HepG2 (cell line): ENCODE measurements around the gene CES2. TPM values are rescaled to one million over a fixed set of nuclear protein-coding genes. Genes with fewer than 3 reads are reported as not detected.

ENCODE experiments used
- ATAC-seq: fragments of 200-7000 bp; cut with Tn5 transposase; 3 replicates; pipeline ENCODE4 v1.9.1; 2020; ENCODE audit warnings: mild to moderate bottlenecking, moderate library complexity
- BruUV-seq: library from RNA; stranded (reverse); fragments of 400-500 nt; replicated peaks from 2 replicates; lab custom pipeline; 2021; lab: Mats Ljungman, UMichigan
- CTCF ChIA-PET: fragments of 300-600 bp; formaldehyde crosslinking; extraction: SDS; loops from one replicate; lab custom pipeline; 2021; ENCODE audit warnings: low total read pairs, inconsistent platforms, low intra/inter-chr PET ratio; lab: Yijun Ruan, JAX
- POLR2A ChIA-PET: fragments of 350-600 bp; sonication (Branson Sonifier 250); formaldehyde crosslinking; loops from one replicate; lab custom pipeline; 2020; ENCODE audit warnings: antibody characterized with exemption, inconsistent platforms; lab: Yijun Ruan, JAX
- DNase-seq: peaks from one replicate; pipeline ENCODE4 v3.0.0-alpha.2; 2015; ENCODE audit warnings: low spot score
- FAIRE-seq: peaks from 3 replicates; lab custom pipeline; 2011; peaks lifted over from hg19 to GRCh38; lab: Jason Lieb, UNC
- H2AFZ ChIP-seq: one replicate; pipeline ENCODE4 v1.6.1; 2011; ENCODE audit warnings: low read length, inconsistent platforms
- H3K27ac ChIP-seq: fragments of 300-600 bp; 3 replicates; pipeline ENCODE4 v1.8.0; 2011; ENCODE audit warnings: mixed run types, mild to moderate bottlenecking, mixed read lengths, low read length, inconsistent platforms; ENCODE audit not compliant: insufficient read depth; ENCODE audit errors: extremely low read length
- H3K27me3 ChIP-seq, 2 experiments: fragments of 200-600 bp in 1 of 2; 2 replicates in 1 of 2; 3 replicates in 1 of 2; pipeline versions ENCODE4 v1.6.0 to v1.8.0; 2011; ENCODE audit warnings: low read length in 2 of 2, mild to moderate bottlenecking in 2 of 2, moderate library complexity in 2 of 2, inconsistent platforms in 1 of 2; ENCODE audit not compliant: insufficient read depth in 2 of 2, control insufficient read depth in 1 of 2
- H3K36me3 ChIP-seq, 2 experiments: fragments of 200-600 bp in 1 of 2; replicated peaks in 1 of 2; 2 replicates in 1 of 2; 3 replicates in 1 of 2; pipeline versions ENCODE4 v1.5.1 to v1.8.0; 2011; ENCODE audit warnings: low read length in 2 of 2, inconsistent platforms in 1 of 2; ENCODE audit not compliant: insufficient read depth in 2 of 2, control insufficient read depth in 1 of 2
- H3K4me1 ChIP-seq: 2 replicates; pipeline ENCODE4 v1.5.1; 2012; ENCODE audit warnings: low read length, inconsistent platforms; ENCODE audit not compliant: insufficient read depth
- H3K4me2 ChIP-seq: 2 replicates; pipeline ENCODE4 v1.6.0; 2011; ENCODE audit warnings: low read depth, low read length, inconsistent platforms
- H3K4me3 ChIP-seq, 3 experiments: fragments of 200-600 bp in 1 of 3; sonication (generic), shearing (Covaris generic) in 1 of 3; replicated peaks in 1 of 3; 2 replicates each; pipeline ENCODE4 v1.5.1; 2011 to 2016; ENCODE audit warnings: low read length in 3 of 3, inconsistent platforms in 2 of 3, low read depth in 2 of 3, mild to moderate bottlenecking in 2 of 3, control low read depth in 1 of 3, mixed read lengths in 1 of 3; ENCODE audit not compliant: insufficient read depth in 1 of 3
- H3K79me2 ChIP-seq: one replicate; pipeline ENCODE4 v1.6.1; 2011; ENCODE audit warnings: low read length, inconsistent platforms; ENCODE audit not compliant: insufficient read depth
- H3K9ac ChIP-seq: 2 replicates; pipeline ENCODE4 v1.6.0; 2011; ENCODE audit warnings: mild to moderate bottlenecking, low read depth, low read length, inconsistent platforms; ENCODE audit not compliant: insufficient read depth
- H3K9me3 ChIP-seq: 2 replicates; pipeline ENCODE4 v1.5.1; 2012; ENCODE audit warnings: mild to moderate bottlenecking, low read length
- H4K20me1 ChIP-seq: 2 replicates; pipeline ENCODE4 v1.6.0; 2011; ENCODE audit warnings: inconsistent platforms, mild to moderate bottlenecking, low read length, moderate library complexity; ENCODE audit not compliant: insufficient read depth
- ARID2 ChIP-seq: sonication (generic); formaldehyde crosslinking; IDR thresholded peaks from 2 replicates; pipeline ENCODE4 v1.8.1; 2022; ENCODE audit warnings: mild to moderate bottlenecking, missing genetic modification reagents, borderline replicate concordance
- BHLHE40 ChIP-seq: IDR thresholded peaks from 2 replicates; pipeline ENCODE4 v1.6.1; 2011; ENCODE audit warnings: low read length, improper control_type of control experiment
- HBP1 ChIP-seq: IDR thresholded peaks from 2 replicates; pipeline ENCODE4 v1.6.1; 2016; ENCODE audit warnings: low read depth, control low read depth
- HNF1B ChIP-seq: sonication (generic); formaldehyde crosslinking; IDR thresholded peaks from 2 replicates; pipeline ENCODE4 v1.5.1; 2020; ENCODE audit warnings: mild to moderate bottlenecking, moderate library complexity, missing genetic modification reagents
- PATZ1 ChIP-seq: sonication (generic); formaldehyde crosslinking; IDR thresholded peaks from 2 replicates; pipeline ENCODE4 v1.4.0; 2020; ENCODE audit warnings: missing genetic modification reagents
- PHF8 ChIP-seq: sonication (generic); formaldehyde crosslinking; IDR thresholded peaks from 2 replicates; pipeline ENCODE4 v1.5.0; 2020; ENCODE audit warnings: missing genetic modification reagents
- PTBP1 ChIP-seq: fragments of 200-400 bp; formaldehyde crosslinking; IDR thresholded peaks from 2 replicates; pipeline ENCODE4 v1.6.1; 2018; ENCODE audit warnings: low read length, low read depth; ENCODE audit not compliant: poor library complexity, severe bottlenecking
- STAG1 ChIP-seq: sonication (generic); formaldehyde crosslinking; IDR thresholded peaks from 2 replicates; pipeline ENCODE4 v1.4.0; 2020; ENCODE audit warnings: missing genetic modification reagents
- TCF12 ChIP-seq, 2 experiments: fragments of 450-650 bp in 1 of 2; sonication (generic) in 1 of 2; formaldehyde crosslinking in 1 of 2; IDR thresholded peaks; 2 replicates each; pipeline versions ENCODE4 v1.6.1 to v1.8.0; 2017 to 2022; ENCODE audit warnings: antibody characterized with exemption in 1 of 2, mild to moderate bottlenecking in 1 of 2, missing genetic modification reagents in 1 of 2, moderate library complexity in 1 of 2
- TIGD3 ChIP-seq: sonication (generic); formaldehyde crosslinking; IDR thresholded peaks from 2 replicates; pipeline ENCODE4 v1.5.1; 2020; ENCODE audit warnings: mild to moderate bottlenecking, missing genetic modification reagents, borderline replicate concordance
- ZNF317 ChIP-seq: sonication (generic); formaldehyde crosslinking; IDR thresholded peaks from 2 replicates; pipeline ENCODE4 v1.5.0; 2020; ENCODE audit warnings: mild to moderate bottlenecking, missing genetic modification reagents
- ZNF550 ChIP-seq: sonication (generic); formaldehyde crosslinking; IDR thresholded peaks from 2 replicates; pipeline ENCODE4 v1.4.0; 2020; ENCODE audit warnings: mild to moderate bottlenecking, missing genetic modification reagents, borderline replicate concordance
- ZNF776 ChIP-seq: sonication (generic); formaldehyde crosslinking; IDR thresholded peaks from 2 replicates; pipeline ENCODE4 v1.4.0; 2020; ENCODE audit warnings: mild to moderate bottlenecking, missing genetic modification reagents
- WGBS: methylation state at CpG from one replicate; pipeline ENCODE4 v1.1.6; 2017; ENCODE audit warnings: low lambda C conversion rate; 5-methylcytosine and 5-hydroxymethylcytosine counted together
- in situ Hi-C: cut with HindIII; loops from 2 replicates; pipeline ENCODE4 v1.10.0; 2017; ENCODE audit warnings: low pct_unique_long_range_greater_than_20kb; ENCODE audit not compliant: extremely low pct_ligation_motif_present
- intact Hi-C: fragments of 100-400 bp; cut with micrococcal nuclease; formaldehyde crosslinking; loops from one replicate; pipeline ENCODE4 v1.10.0; 2022; ENCODE audit not compliant: unreplicated experiment
- polyA plus RNA-seq, 8 experiments: library from polyadenylated mRNA; depleted of rRNA in 3 of 8; stranded (reverse) in 7 of 8; unstranded in 1 of 8; fragments of >200 nt; fragmentation: Illumina TruSeq in 4 of 8; extraction: Trizol in 4 of 8; gene quantifications; 2 replicates each; pipeline versions ENCODE4 v1.2.1 to v1.2.3, GENCODE V29; 2011 to 2016; ENCODE audit warnings: low read depth in 4 of 8, missing spikeins in 1 of 8, mixed read lengths in 1 of 8; ENCODE audit not compliant: insufficient read depth in 1 of 8
- total RNA-seq, 5 experiments: library from RNA; depleted of rRNA; stranded (reverse); fragments of >200 nt; fragmentation: Illumina TruSeq; extraction: Trizol; gene quantifications; 2 replicates each; pipeline ENCODE4 v1.2.3, GENCODE V29; 2016; ENCODE audit warnings: low read depth in 1 of 5

Gene CES2
- total and polyA plus RNA-seq, 2 of the 13 experiments (the other 11 are each of a cell fraction or from before 2014, with no cell fraction given), result 50.6 to 63.8 TPM

GRCh38 chr16:66902648-66903543 is 32.4 kb upstream of the CES2 start:
- Histone ChIP-seq H3K4me3 (no peak overlapping the region), H3K79me2 (no peaks in the 10 kb centered on the region), H3K9ac (no peak overlapping the region), H3K4me2 (no peak overlapping the region), H3K27ac (no peak overlapping the region), H3K27me3 (no peaks in the 10 kb centered on the region), H4K20me1 (no peaks in the 10 kb centered on the region), H3K4me1 (peaks cover 94% of the 10 kb centered on the region), H3K36me3 (no peaks in the 10 kb centered on the region), H2AFZ (no peak overlapping the region), H3K9me3 (no peaks in the 10 kb centered on the region)
- ChIA-PET POLR2A (interaction anchor here (2.0 to 10.3 kb wide), 3 partner anchors 17 to 31 kb away, joined by 4 to 86 read pairs (median 20); partner anchors contain the start of genes CDH16, CIAO2B and PDP2), CTCF (no interaction called here)
- in situ Hi-C loops (loop anchor here (5.0 kb wide), 1 partner anchor 34 kb away; the partner anchor contains the start of gene CES2), intact Hi-C loops (no loop called here)
- DNase-seq, result no peak
- no peak for FAIRE-seq
- WGBS, result 42% methylated on average over 12 of the region's 14 CpGs
- BruUV-seq, result no TSS peak
- ATAC-seq, result no peak
- TF ChIP-seq HNF1B (no peak), STAG1 (CRISPR knock-in tag) (peak; percentile 39), HBP1 (no peak), ZNF776 (CRISPR knock-in tag) (0 out of 2 replicates have a peak, but pooled peaks have one; percentile 45), ZNF550 (CRISPR knock-in tag) (no peak), BHLHE40 (peak; percentile 43; the same call in 1 of the 2 replicates), ARID2 (CRISPR knock-in tag) (0 out of 2 replicates have a peak, but pooled peaks have one; percentile 35), PHF8 (0 out of 2 replicates have a peak, but pooled peaks have one; percentile 17), ZNF317 (CRISPR knock-in tag) (0 out of 2 replicates have a peak, but pooled peaks have one; percentile 25), TCF12 (IDR thresholded peaks at IDR 0.05) (no peak), TCF12 (CRISPR knock-in tag; IDR thresholded peaks at IDR 0.05) (0 out of 2 replicates have a peak, but pooled peaks have one; percentile 36), PTBP1 (no peak), TIGD3 (CRISPR knock-in tag) (no peak), PATZ1 (CRISPR knock-in tag) (0 out of 2 replicates have a peak, but pooled peaks have one; percentile 14)
